KMS-11 (cell line): Measurements from ENCODE around the gene ANGEL1.

Experiments used
- H2AFZ ChIP-seq: fragments of 200-600 bp; sonication (generic); 2 replicates; pipeline ENCODE4 v1.6.1; 2016; ENCODE audit warnings: antibody characterized with exemption, mixed run types, low read depth
- H3K27ac ChIP-seq: fragments of 200-600 bp; sonication (generic); 2 replicates; pipeline ENCODE4 v1.6.1; 2016; ENCODE audit warnings: mild to moderate bottlenecking, mixed run types
- H3K27me3 ChIP-seq: fragments of 200-600 bp; sonication (generic); 2 replicates; pipeline ENCODE4 v1.6.1; 2017; ENCODE audit warnings: mild to moderate bottlenecking, low read depth, mixed run types, moderate library complexity; ENCODE audit not compliant: insufficient read depth
- H3K36me3 ChIP-seq: fragments of 200-600 bp; sonication (generic); 2 replicates; pipeline ENCODE4 v1.6.1; 2017; ENCODE audit warnings: mild to moderate bottlenecking, mixed run types; ENCODE audit not compliant: insufficient read depth
- H3K4me1 ChIP-seq: fragments of 200-600 bp; sonication (generic); 2 replicates; pipeline ENCODE4 v1.6.1; 2016; ENCODE audit warnings: mild to moderate bottlenecking, low read depth, mixed run types; ENCODE audit not compliant: poor library complexity, severe bottlenecking
- H3K4me2 ChIP-seq: fragments of 200-600 bp; sonication (generic); 2 replicates; pipeline ENCODE4 v1.7.0; 2016; ENCODE audit warnings: mild to moderate bottlenecking, mixed run types
- H3K4me3 ChIP-seq: fragments of 200-600 bp; sonication (generic); IDR thresholded peaks from 2 replicates; pipeline ENCODE4 v1.6.1; 2017; ENCODE audit warnings: low read depth, low read length, mixed read lengths; ENCODE audit not compliant: insufficient read depth
- H3K79me2 ChIP-seq: fragments of 200-600 bp; sonication (generic); 2 replicates; pipeline ENCODE4 v1.6.1; 2016; ENCODE audit warnings: low read depth, mixed run types; ENCODE audit not compliant: insufficient read depth
- H3K9ac ChIP-seq: fragments of 200-600 bp; sonication (generic); 2 replicates; pipeline ENCODE4 v1.6.1; 2016; ENCODE audit warnings: mild to moderate bottlenecking, mixed run types
- H4K20me1 ChIP-seq: fragments of 200-600 bp; sonication (generic); 2 replicates; pipeline ENCODE4 v1.6.1; 2016; ENCODE audit warnings: mild to moderate bottlenecking, mixed run types; ENCODE audit not compliant: insufficient read depth
- CTCF ChIP-seq: fragments of 200-600 bp; sonication (generic); conservative IDR thresholded peaks from 2 replicates; pipeline ENCODE4 v1.6.1; 2017; ENCODE audit warnings: low read depth, mild to moderate bottlenecking, antibody characterized with exemption, low read length, moderate library complexity, mixed read lengths

The ANGEL1 gene

GRCh38 chr14:76814726-76815645 lies 2.3 kb upstream of the ANGEL1 start:
- Histone ChIP-seq H3K27me3 (no peaks in the 10 kb centered on the region), H3K27ac (no peak overlapping the region), H3K4me3 (no peak overlapping the region), H3K4me1 (peaks cover 11% of the 10 kb centered on the region), H3K9ac (no peak overlapping the region), H2AFZ (no peak overlapping the region), H4K20me1 (no peaks in the 10 kb centered on the region), H3K4me2 (no peak overlapping the region), H3K36me3 (no peaks in the 10 kb centered on the region), H3K79me2 (no peaks in the 10 kb centered on the region)
- TF ChIP-seq CTCF, result no peak

- H4K20me1 ChIP-seq, result no peaks in the 10 kb centered on the region
- H3K4me1 ChIP-seq, result peaks cover 11% of the 10 kb centered on the region
- peak overlapping the region; percentile 83; the same call in 1 of the 2 replicates for H2AFZ ChIP-seq
- peak overlapping the region; percentile 61 for H3K9ac ChIP-seq
- H3K27ac ChIP-seq, result peak overlapping the region; percentile 26
- no peaks in the 10 kb centered on the region for H3K79me2 ChIP-seq
- TF ChIP-seq CTCF, result no peak
- H3K4me2 ChIP-seq, result peak overlapping the region; percentile 48
- no peaks in the 10 kb centered on the region for H3K27me3 ChIP-seq
- H3K4me3 ChIP-seq, result no peak overlapping the region
- H3K36me3 ChIP-seq, result no peaks in the 10 kb centered on the region
These were observed 625 bp downstream of the ANGEL1 start for GRCh38 chr14:76812093-76812421.

DNA sequence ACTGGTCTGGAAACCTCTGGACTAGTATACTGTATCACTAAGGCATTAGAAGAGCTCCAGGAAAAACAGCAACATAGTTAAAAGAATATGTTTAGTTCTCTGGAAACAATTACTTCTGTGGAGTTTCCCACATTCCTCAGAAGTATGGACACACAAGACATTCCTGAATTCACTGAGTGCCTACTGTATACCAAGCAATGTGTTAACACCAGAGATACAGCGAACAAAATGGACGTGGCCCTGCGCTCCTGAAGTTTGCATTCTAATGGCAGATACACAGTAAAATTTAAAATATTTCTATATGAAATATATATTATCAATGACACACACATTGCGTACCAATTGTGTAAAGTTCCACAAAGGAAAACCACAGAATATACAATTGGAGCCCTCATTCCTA lies 1.1 kb downstream of the ANGEL1 start:
- Histone ChIP-seq H3K4me3 (no peak overlapping the region), H3K27me3 (no peaks in the 10 kb centered on the region), H3K27ac (peak overlapping the region; percentile 26; the same call in 1 of the 2 replicates), H3K9ac (peak overlapping the region; percentile 61; the same call in 1 of the 2 replicates), H3K36me3 (no peaks in the 10 kb centered on the region), H3K4me1 (peaks cover 11% of the 10 kb centered on the region), H3K79me2 (no peaks in the 10 kb centered on the region), H4K20me1 (no peaks in the 10 kb centered on the region), H2AFZ (no peak overlapping the region), H3K4me2 (peak overlapping the region; percentile 48)
- no peak for TF ChIP-seq CTCF

GRCh38 chr14:76810953-76811400 lies 1.7 kb downstream of the ANGEL1 start:
- Histone ChIP-seq H3K36me3 (no peaks in the 10 kb centered on the region), H3K27me3 (no peaks in the 10 kb centered on the region), H4K20me1 (no peaks in the 10 kb centered on the region), H3K9ac (no peak overlapping the region; the same call in 1 of the 2 replicates), H3K79me2 (no peaks in the 10 kb centered on the region), H3K27ac (no peak overlapping the region; the same call in 1 of the 2 replicates), H3K4me2 (peak overlapping the region; percentile 48), H3K4me1 (peaks cover 11% of the 10 kb centered on the region), H3K4me3 (no peak overlapping the region), H2AFZ (no peak overlapping the region)
- no peak for TF ChIP-seq CTCF
